ENCODE measurements around the gene HNF1B.
"Not testable (repeated sequence)": the region's sequence is repeated elsewhere in the genome, so short reads cannot be mapped to it uniquely, and the experiment has no call there.

Gene HNF1B

GRCh38 chr17:37702598-37702997, 42.3 kb downstream of the HNF1B start:
- no peak for DNase-seq (ENCODE audit: low read depth)

- no peak for DNase-seq (ENCODE audit: low read depth)
Measured at GRCh38 chr17:37701496-37701898, 43.4 kb downstream of the HNF1B start.

- no peak for DNase-seq (ENCODE audit: low read depth)
Measured at GRCh38 chr17:37700881-37701280, 44.0 kb downstream of the HNF1B start.

- DNase-seq (ENCODE audit: low read depth): no peak
Measured at GRCh38 chr17:37699285-37699973, 45.4 kb downstream of the HNF1B start.

- DNase-seq (ENCODE audit: low read depth): no peak
Measured at GRCh38 chr17:37698911-37699255, 46.0 kb downstream of the HNF1B start.

GRCh38 chr17:37698132-37698910, 46.5 kb downstream of the HNF1B start:
- DNase-seq (ENCODE audit: low read depth): no peak

- DNase-seq (ENCODE audit: low read depth): no peak
Measured at GRCh38 chr17:37697381-37697780, 47.5 kb downstream of the HNF1B start.

GRCh38 chr17:37696366-37696765, 48.5 kb downstream of the HNF1B start:
- DNase-seq (ENCODE audit: low read depth): no peak

GRCh38 chr17:37695726-37696125, 49.1 kb downstream of the HNF1B start:
- no peak for DNase-seq (ENCODE audit: low read depth)

GRCh38 chr17:37694734-37695133, 50.1 kb downstream of the HNF1B start:
- DNase-seq (ENCODE audit: low read depth): no peak

- no peak for DNase-seq (ENCODE audit: low read depth)
Measured at GRCh38 chr17:37693328-37693727, 51.5 kb downstream of the HNF1B start.

GRCh38 chr17:37691807-37692206, 53.1 kb downstream of the HNF1B start:
- no peak for DNase-seq (ENCODE audit: low read depth)

GRCh38 chr17:37689317-37689716, 55.5 kb downstream of the HNF1B start:
- DNase-seq (ENCODE audit: low read depth): no peak

GRCh38 chr17:37683454-37683984, 61.3 kb downstream of the HNF1B start:
- no peak for DNase-seq (ENCODE audit: low read depth)

GRCh38 chr17:37682007-37682406, 62.9 kb downstream of the HNF1B start:
- no peak for DNase-seq (ENCODE audit: low read depth)

GRCh38 chr17:37679995-37680394, 64.9 kb downstream of the HNF1B start:
- not testable (repeated sequence) for DNase-seq (ENCODE audit: low read depth)

- DNase-seq (ENCODE audit: low read depth): no peak
Measured at GRCh38 chr17:37678036-37678435, 66.8 kb downstream of the HNF1B start.

GRCh38 chr17:37677021-37677420, 67.8 kb downstream of the HNF1B start:
- DNase-seq (ENCODE audit: low read depth): no peak

GRCh38 chr17:37676115-37676925, 68.5 kb downstream of the HNF1B start:
- no peak for DNase-seq (ENCODE audit: low read depth)

- no peak for DNase-seq (ENCODE audit: low read depth)
Measured at GRCh38 chr17:37674511-37674910, 70.3 kb downstream of the HNF1B start.

- DNase-seq (ENCODE audit: low read depth): no peak
Measured at GRCh38 chr17:37673386-37673785, 71.5 kb downstream of the HNF1B start.

- no peak for DNase-seq (ENCODE audit: low read depth)
Measured at GRCh38 chr17:37672548-37673078, 72.2 kb downstream of the HNF1B start.
